Right lung (tissue), 5 donors: ENCODE data around the gene ACMSD. TPM values are rescaled to one million over a fixed set of nuclear protein-coding genes. Genes with fewer than 3 reads are reported as not detected.
"Not testable (repeated sequence)": the region's sequence is repeated elsewhere in the genome, so short reads cannot be mapped to it uniquely, and the experiment has no call there.

ENCODE experiments used
- DNase-seq, 2 donors: peaks; one replicate each; pipeline ENCODE4 v3.0.0-alpha.2; 2013
- polyA plus RNA-seq, 5 donors: library from polyadenylated mRNA; unstranded; fragments of 120-200 nt; gene quantifications; one replicate each; pipeline versions ENCODE4 v1.2.1 to v1.2.3, GENCODE V29; 2013; ENCODE audit warnings: inconsistent platforms in 1 of 5, low replicate concordance in 1 of 5; ENCODE audit not compliant: insufficient read length in 5 of 5, insufficient read depth in 1 of 5

ACMSD gene
- polyA plus RNA-seq, 5 donors = 0.78 to 1.9 (median 1.6) TPM

GRCh38 chr2:134906726-134907125 lies 68.3 kb downstream of the ACMSD start:
- DNase-seq = no peak

DNA sequence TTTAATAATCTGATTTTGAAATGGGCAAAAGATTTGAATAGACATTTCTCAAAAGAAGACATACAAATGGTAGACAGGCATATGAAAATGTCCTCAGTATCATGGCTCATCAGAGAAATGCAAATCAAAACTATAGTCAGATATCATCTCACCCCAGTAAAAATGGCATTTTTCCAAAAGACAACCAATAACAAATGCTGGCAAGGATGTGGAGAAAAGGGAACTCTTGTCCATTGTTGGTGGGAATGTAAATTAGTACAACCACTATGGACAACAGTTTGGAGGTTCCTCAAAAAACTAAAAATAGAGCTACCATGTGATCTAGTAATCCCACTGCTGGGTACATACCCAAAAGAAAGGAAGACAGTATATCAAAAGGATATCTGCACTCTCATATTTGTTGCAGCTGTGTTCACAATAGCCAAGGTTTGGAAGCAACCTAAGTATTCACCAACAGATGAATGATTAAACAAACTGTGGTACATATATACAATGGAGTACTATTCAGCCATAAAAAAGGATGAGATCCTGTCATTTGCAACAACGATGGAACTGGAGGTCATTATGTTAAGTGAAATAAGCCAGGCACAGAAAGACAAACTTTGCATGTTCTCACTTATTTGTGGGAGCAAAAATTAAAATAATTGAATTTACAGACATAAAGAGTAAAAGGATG lies 69.2 kb downstream of the ACMSD start:
- DNase-seq = not testable (repeated sequence)

DNA sequence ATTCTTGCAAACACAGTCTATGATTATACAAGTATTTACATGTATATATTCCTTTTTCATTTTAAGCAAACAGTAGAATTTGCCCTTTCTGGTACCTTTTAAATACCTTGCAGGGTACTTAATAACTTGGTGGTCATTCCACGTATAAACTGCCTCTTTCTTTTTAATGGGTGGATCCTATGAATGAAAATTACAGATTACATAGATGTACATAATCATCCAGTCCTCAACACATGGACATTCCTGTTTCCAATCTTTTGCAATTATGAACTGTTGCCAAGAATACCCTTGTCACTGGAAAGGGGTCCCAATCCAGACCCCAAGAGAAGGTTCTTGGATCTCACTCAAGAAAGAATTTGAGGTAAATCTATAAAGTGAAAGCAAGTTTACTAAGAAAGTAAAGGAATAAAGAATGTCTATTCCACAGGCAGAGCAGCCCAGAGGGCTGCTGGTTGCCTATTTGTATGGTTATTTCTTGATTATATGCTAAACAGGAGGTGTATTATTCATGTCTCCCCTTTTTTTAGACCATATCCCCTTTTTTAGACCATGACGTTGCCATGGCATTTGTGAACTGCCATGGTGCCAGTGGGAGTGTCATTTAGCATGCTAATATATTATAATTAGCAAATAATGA lies 72.5 kb downstream of the ACMSD start:
- DNase-seq = no peak

DNA sequence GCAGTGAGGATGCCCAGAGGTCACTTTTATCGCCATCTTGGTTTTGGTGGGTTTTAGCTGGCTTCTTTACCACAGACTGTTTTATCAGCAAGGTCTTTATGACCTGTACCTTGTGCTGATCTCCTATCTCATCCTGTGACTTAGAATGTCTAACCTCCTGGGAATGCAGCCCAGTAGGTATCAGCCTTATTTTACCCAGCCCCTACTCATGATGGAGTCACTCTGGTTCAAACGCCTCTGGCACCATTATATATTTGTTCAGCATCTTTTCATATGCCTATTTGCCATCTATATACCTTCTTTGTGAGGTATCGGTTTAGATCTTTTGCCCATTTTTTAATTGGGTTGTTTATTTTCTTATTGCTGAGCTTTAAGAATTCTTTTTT lies 73.0 kb downstream of the ACMSD start:
- no peak for DNase-seq

GRCh38 chr2:134912361-134912760 lies 73.9 kb downstream of the ACMSD start:
- DNase-seq = no peak

GRCh38 chr2:134917360-134917865 lies 79.0 kb downstream of the ACMSD start:
- DNase-seq = no peak

GRCh38 chr2:134917888-134918525 lies 79.6 kb downstream of the ACMSD start:
- DNase-seq = peak in 1 of 2 donors; percentile 90

- peak; percentile 99 for DNase-seq
Observed at GRCh38 chr2:134918526-134919340, 80.3 kb downstream of the ACMSD start, which contains the start of gene CCNT2. TSS of gene CCNT2 (plus strand) at chr2:134918822. CDS start at chr2:134918855, 33 bp downstream.

DNA sequence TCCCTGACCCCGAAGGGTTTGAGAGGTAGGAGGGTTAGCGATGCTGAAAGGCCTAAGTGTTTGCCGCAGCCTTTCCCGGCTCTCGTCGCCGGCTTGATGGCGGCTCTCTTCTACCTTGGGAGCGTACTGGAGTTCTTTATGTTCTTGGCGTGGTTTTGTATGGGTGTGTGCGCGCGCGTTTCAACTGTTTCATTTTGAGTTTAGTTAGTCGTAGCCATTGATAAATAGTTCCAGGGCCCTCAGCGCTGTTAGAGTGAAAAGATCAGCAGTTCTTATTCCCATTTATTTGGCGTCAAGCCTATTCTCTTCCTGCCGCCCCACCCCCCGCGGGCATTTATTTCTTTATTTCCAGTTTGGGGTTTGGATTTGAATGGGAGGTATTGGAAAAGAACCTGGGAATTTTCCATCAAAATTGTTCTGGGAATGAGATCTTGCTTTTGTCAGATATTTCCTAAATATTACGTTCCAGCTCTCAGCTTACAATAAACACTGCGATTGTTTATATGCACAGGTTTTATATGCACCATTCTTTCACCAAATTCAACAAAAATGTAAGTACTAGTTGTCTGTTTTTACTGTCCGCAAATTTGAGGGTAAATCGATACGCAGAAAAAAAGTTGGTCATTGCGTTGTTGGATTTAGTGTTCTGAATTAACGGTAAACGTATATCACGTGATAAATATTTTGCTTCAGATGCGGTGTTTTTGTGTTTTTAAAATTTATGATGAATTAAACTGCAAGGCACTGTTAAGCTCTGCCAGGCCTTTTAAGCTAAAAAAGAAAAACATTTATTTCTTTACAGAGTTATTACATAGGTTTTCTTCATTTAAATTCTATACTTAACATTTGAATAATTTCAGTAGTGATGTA lies 81.2 kb downstream of the ACMSD start:
- DNase-seq = peak in 1 of 2 donors; percentile 29

DNA sequence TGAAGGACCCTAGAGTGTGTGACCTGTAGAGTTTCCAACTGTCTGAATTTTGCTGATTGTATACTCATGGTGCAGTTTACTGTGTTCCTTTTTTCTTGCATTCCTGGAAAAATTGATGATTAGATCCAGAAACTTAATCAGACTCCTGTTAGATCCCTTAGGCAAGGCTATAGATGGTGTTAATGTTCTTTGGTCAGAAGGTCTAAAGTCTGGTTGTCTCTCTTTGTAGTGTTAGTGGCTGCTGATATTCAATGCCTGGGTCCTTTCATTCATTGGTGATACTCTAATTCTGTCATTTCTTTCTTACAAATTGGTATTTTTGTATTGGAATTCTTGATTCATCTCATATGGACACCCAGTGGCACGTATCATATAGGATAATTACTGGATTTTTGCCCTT lies 86.5 kb downstream of the ACMSD start:
- DNase-seq = no peak

DNA sequence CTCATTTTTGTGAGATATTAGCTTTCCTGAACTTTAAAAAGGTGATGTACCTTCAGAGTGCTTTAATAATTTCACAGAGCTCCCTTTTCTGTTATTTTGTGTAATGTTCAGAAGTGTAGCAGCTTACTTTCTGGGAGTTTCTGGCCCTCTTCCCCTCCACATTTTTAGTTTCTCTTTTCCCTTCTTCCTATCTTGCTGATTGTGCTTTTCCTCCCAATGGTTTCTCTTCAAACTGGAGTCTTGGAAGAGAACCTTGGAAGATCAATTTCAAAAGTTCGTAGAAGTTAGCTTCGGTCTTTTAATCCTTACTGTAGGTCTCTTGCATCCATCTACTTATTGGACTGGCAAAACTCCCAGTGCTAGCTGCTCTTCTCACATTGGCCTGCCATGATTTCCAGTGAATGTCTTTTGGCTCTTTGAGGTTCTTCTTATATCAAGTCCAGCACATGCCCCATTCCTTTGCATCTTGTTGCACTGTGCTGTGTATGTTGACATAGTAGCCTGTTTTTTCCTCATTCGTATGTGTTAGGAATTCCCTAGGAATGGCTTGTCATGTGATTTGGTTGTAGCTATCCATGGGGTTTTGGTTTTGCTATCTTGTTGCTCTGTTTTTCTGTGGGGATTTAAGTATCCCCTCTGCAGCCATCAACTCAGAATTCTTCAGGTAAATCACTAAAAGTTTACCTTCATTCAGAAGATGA lies 88.0 kb downstream of the ACMSD start:
- DNase-seq = no peak

GRCh38 chr2:134927195-134927594 lies 88.8 kb downstream of the ACMSD start:
- no peak for DNase-seq

- DNase-seq = no peak
Observed at GRCh38 chr2:134932864-134933526, 94.6 kb downstream of the ACMSD start.

DNA sequence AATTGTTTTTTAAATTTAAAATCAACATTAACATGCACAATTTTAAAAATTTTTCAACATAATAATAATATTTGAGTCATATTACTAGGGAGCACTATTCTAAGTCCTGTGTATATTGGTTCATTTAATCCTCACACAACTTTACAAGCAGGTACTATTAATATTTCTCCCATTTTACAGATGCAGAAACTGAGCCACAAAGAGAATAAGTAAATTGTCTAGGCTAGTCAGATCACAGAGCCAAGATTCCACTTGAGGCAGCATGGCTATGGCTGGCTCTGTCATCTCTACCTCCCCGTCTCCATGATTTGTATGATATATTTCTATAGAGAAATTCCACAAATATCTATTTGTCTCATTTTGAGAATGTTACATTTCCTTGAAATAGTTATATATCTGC lies 95.3 kb downstream of the ACMSD start:
- no peak for DNase-seq

DNA sequence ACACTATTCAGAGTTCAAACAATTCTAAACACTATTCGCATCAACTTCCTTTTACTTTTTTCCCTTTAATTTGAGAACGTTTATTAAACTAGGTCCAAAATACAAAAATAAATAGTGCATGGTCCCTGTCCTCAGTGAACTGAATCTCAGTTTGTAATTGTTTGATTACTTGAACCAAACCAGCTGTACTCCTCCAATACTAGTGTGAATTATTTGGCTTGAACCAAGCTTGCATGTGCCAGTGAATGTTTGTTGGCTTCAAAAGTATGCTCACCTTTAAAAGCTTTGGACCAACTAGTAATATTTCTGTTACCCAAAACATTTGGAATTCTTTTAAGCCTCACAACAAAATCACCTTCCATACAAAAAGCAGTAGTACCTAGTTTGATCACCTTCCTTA lies 95.7 kb downstream of the ACMSD start:
- DNase-seq = no peak

DNA sequence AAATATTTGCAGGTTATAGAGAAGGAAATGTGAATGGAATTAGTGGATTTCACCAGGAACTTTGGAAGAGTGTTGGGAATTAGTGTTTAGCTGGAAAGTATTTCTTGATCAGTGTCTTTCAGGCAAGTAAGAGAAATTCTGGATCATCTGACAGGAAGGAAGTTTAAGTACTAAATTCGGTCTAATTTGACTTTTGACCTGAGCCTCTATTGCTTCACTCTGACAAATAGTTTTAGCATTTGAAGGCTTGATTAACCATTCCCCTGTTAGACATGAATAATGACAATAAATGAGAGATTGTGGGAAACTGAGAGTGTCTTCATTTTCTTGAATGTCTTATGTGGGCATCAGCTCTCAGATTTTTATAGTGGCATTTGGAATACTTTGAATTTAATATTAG lies 96.2 kb downstream of the ACMSD start:
- no peak for DNase-seq

DNA sequence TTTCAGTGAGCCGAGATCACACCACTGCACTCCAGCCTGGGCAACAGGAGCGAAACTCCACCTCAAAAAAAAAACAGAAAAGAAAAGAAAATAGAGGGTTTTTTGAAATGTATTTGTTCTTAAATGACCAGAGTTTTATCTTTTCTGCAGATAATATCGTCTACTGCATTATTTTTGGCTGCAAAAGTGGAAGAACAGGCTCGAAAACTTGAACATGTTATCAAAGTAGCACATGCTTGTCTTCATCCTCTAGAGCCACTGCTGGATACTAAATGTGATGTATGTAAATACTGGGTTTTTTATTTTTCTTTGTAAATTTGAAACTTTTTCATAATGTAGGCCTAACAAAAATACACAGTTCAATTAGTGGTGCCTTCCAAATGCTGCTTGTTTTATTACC lies 98.3 kb downstream of the ACMSD start:
- DNase-seq = no peak

- no peak for DNase-seq
Observed at GRCh38 chr2:134943540-134943939, 105.1 kb downstream of the ACMSD start.

- no peak for DNase-seq
Observed at GRCh38 chr2:134944975-134945374, 106.6 kb downstream of the ACMSD start.

DNA sequence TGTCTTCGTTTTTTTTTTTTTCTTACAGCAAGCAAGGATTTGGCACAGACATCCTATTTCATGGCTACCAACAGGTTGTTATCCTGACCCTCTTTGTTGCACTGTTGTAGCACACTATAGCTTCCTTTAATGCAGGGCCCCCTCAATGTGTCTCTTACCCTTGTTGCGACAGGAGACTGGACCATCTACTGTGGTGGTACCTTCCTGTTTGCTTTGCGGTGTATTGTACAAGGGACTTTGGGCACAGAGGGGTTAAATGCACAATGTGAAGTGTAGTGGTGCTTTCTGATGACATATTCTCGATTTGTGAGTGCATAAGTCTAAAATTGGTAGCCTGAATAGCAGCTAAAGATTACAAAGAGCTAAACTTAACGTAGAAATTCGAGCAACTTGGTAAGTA lies 107.7 kb downstream of the ACMSD start:
- no peak for DNase-seq
